Measurements from ENCODE around the gene ZNF665.
"Not testable (repeated sequence)": the region's sequence is repeated elsewhere in the genome, so short reads cannot be mapped to it uniquely, and the experiment has no call there.

The ZNF665 gene

DNA sequence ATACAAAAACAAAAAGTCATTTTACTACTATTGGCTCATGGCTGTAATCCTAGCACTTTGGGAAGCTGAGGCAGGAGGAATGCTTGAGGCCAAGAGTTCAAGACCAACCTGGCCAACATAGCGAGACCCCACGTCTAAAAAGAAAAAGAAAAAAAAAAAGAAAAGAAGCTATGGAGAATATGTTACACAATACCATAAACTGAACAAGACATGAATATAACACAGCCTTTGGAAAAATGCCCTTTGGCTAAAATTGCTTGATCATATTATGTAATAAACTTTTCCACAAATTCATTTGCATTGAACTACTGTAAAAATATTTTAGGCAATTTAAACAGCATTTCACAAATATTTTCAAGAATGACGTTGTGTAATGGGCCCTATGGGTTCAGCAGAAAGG, 56.7 kb downstream of the ZNF665 start:
- peaks cover 75% of the 10 kb centered on the region for H3K9me3 Mint-ChIP-seq
- H3K4me3 Mint-ChIP-seq, result no peak overlapping the region
- peaks cover 14% of the 10 kb centered on the region for H3K27me3 Mint-ChIP-seq (ENCODE audit: low read depth, poor library complexity)
- no peak overlapping the region for H3K27ac Mint-ChIP-seq
- DNase-seq, result no peak
- H3K4me1 Mint-ChIP-seq, result peaks cover 8% of the 10 kb centered on the region
- TF ChIP-seq, protein P1, sequence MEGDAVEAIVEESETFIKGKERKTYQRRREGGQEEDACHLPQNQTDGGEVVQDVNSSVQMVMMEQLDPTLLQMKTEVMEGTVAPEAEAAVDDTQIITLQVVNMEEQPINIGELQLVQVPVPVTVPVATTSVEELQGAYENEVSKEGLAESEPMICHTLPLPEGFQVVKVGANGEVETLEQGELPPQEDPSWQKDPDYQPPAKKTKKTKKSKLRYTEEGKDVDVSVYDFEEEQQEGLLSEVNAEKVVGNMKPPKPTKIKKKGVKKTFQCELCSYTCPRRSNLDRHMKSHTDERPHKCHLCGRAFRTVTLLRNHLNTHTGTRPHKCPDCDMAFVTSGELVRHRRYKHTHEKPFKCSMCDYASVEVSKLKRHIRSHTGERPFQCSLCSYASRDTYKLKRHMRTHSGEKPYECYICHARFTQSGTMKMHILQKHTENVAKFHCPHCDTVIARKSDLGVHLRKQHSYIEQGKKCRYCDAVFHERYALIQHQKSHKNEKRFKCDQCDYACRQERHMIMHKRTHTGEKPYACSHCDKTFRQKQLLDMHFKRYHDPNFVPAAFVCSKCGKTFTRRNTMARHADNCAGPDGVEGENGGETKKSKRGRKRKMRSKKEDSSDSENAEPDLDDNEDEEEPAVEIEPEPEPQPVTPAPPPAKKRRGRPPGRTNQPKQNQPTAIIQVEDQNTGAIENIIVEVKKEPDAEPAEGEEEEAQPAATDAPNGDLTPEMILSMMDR (IDR thresholded peaks at IDR 0.05), result no peak
- peaks cover 68% of the 10 kb centered on the region for H3K36me3 Mint-ChIP-seq (ENCODE audit: low read depth)

DNA sequence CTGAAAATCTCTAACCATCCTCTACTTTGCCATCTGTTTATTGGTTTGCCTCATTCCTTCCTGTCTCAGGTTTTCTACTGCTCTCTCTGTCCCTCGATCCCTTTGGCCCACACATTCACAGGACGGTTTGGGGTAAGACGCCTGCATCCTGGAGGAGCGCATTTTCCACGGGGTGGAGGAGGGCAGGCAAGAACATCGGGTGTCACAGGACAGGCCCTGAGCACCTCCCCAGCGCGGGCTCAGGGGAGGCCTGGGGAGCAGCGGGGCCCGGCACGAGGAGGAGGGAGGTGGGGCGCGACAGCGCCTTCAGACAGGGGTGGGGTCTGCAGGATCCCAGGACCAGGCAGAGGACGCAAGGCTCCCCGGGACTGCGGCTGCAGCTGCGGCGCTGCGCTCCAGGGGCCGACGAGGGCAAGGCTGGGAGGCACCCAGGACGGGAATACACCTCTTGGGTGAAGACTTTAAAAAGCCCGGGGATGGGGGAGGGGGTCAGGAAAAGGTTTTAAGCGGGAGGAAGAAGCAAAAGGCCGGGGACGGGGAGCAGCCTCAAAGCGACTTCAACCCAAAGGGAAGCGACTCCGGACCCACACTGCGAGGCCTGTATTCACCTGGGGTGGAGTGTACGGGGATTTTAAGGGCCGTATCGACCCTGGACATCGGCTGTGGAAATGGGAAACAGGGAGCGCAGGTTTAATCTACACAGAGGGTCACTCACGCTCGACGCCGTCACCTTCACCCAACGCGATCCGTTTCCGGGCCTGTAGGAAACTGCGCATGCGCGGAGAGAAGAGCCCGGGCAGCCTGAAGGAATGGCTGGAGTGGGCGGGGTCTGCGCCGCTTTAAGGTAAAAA, 60.8 kb downstream of the ZNF665 start, which contains the start of gene ZNF415:
Gene ZNF415 (minus strand): TSS at position 770 of the 851 bp plus-strand sequence. CDS start 10,234 bp downstream, outside the sequence.
- Mint-ChIP-seq H3K27ac (no peak within 1 kb of the TSS), H3K36me3 (ENCODE audit: low read depth) (peaks cover 53% of the 10 kb centered on the region), H3K4me3 (peak within 1 kb of the TSS; percentile 82), H3K4me1 (peaks cover 41% of the 10 kb centered on the region), H3K9me3 (peaks cover 36% of the 10 kb centered on the region), H3K27me3 (ENCODE audit: low read depth, poor library complexity) (peaks cover 16% of the 10 kb centered on the region)
- TF ChIP-seq, protein P1 (IDR thresholded peaks at IDR 0.05), result no peak
- peak; percentile 86 for DNase-seq

DNA sequence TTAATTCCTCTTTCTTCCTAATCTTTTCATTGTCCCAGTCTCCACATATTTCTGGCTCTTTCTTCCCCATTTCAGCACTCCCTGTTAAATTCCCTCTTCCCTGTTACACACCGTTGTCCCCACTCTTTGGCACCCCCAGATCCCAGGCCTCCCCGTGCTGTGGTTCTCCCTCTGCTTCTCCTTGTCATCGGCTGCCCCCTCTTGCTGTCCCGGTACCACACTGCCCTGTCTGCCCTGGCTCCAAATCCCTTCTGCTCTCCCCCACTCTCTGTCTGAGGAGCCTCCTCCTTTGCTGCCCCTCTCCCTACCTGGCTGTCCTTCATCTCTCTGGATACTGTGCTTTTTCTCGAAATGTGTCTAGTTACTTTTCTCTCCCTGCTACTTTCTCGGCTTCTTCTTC, 61.4 kb downstream of the ZNF665 start:
- H3K4me1 Mint-ChIP-seq, result peaks cover 46% of the 10 kb centered on the region

DNA sequence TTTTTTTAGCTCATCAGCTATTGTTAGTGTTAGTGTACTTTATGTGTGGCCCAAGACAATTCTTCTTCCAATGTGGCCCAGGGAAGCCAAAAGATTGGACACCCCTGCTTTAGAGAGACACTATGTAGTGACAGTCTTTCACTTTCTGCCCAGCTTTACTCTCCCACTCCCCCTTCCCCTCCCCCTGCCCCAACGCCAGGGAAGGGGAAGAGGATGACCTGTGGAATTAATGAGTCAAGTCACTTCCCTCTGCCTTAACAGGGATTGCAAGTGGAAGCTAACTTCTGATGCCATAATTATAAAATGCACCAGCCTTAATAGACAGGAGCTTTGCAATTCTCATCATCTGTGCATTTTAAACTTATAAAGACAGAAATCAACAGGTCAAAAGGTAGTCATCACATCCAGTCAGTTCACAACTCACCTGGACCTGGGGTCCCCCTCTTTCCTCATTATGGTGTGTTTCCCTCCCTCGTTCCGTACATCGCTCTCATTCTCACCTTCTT, 62.0 kb downstream of the ZNF665 start:
- Mint-ChIP-seq H3K4me3 (peak overlapping the region; percentile 82), H3K36me3 (ENCODE audit: low read depth) (peaks cover 46% of the 10 kb centered on the region), H3K4me1 (peaks cover 50% of the 10 kb centered on the region), H3K27me3 (ENCODE audit: low read depth, poor library complexity) (peaks cover 14% of the 10 kb centered on the region), H3K9me3 (peaks cover 23% of the 10 kb centered on the region), H3K27ac (no peak overlapping the region)
- TF ChIP-seq, protein P1 (IDR thresholded peaks at IDR 0.05), result no peak
- no peak for DNase-seq

More for the DNA sequence above, 61.4 kb downstream of the ZNF665 start:
- peaks cover 52% of the 10 kb centered on the region for H3K36me3 Mint-ChIP-seq (ENCODE audit: low read depth)
- peaks cover 11% of the 10 kb centered on the region for H3K27me3 Mint-ChIP-seq (ENCODE audit: low read depth, poor library complexity)
- peak overlapping the region; percentile 82 for H3K4me3 Mint-ChIP-seq
- no peak overlapping the region for H3K27ac Mint-ChIP-seq
- H3K9me3 Mint-ChIP-seq, result peaks cover 29% of the 10 kb centered on the region
- TF ChIP-seq, protein P1 (IDR thresholded peaks at IDR 0.05), result no peak
- DNase-seq, result no peak

DNA sequence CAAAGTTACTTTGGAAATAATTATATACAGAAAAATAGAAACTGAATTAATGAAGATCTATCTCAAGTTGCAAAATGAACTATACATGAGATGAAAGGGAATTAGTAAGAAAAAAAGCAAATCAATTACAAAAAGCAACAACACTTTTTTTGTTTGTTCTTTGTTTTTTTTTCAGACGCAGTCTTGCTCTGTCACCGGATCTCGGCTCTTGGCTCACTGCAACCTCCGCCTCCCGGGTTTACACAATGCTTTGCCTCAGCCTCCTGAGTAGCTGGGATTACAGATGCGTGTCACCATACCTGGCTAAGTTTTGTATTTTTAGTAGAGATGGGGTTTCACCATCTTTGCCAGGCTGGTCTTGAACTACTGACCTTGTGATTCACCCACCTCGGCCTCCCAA, 62.7 kb downstream of the ZNF665 start:
- Mint-ChIP-seq H3K4me1 (peaks cover 53% of the 10 kb centered on the region), H3K4me3 (peak overlapping the region; percentile 23), H3K9me3 (peaks cover 17% of the 10 kb centered on the region), H3K27me3 (ENCODE audit: low read depth, poor library complexity) (peaks cover 12% of the 10 kb centered on the region), H3K27ac (no peak overlapping the region), H3K36me3 (ENCODE audit: low read depth) (peaks cover 41% of the 10 kb centered on the region)
- DNase-seq, result no peak
- TF ChIP-seq, protein P1 (IDR thresholded peaks at IDR 0.05), result no peak

DNA sequence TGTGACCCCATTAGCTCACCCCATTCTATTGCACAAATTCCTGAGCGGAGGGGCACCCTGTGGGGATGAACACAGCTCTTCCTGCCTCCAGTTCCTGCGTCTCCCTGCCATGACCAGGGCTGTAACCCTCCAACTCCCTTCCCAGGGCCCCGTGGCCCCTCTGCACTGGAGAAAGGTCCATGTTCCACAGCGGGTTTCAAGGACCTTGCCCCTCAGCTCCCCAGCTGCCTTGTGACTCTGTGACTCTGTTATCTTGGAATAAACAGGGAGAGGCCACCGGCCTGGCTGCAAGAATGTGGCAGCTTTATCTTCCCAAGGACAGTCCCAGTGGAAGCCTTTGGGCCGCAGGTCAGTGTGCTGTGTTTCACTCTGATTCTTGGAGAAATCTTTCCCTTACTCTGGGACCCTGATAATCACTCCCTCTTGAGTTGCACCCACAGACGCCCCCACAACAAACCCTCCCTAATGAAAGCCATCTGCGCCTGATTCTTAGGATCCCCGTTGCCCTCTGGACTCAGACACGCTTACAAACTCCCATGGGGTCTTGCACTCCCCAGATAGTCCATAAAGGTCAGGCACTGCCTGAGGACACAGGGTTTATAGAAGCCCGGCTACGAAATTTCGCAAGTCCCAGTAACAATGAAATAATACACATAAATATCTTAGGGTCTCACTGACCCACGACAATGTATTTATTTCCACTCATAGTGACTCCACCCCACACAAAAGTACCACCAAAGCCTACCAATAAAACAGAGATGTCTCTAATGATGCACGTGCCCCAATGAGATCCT, 66.2 kb downstream of the ZNF665 start:
- not testable (repeated sequence) for DNase-seq; H3K9me3 Mint-ChIP-seq; H3K27me3 Mint-ChIP-seq (ENCODE audit: low read depth, poor library complexity); H3K4me3 Mint-ChIP-seq
- Mint-ChIP-seq H3K27ac (peak overlapping the region; percentile 12), H3K4me1 (peaks cover 72% of the 10 kb centered on the region), H3K36me3 (ENCODE audit: low read depth) (peaks cover 53% of the 10 kb centered on the region)
